NCI-H2171 (cell line): ENCODE measurements around the gene SLC51B.
"Not testable (repeated sequence)": the region's sequence is repeated elsewhere in the genome, so short reads cannot be mapped to it uniquely, and the experiment has no call there.

Source experiments
- DNase-seq: peaks from one replicate; lab custom pipeline; 2025; lab: John Stamatoyannopoulos, UW

Gene SLC51B

GRCh38 chr15:65084500-65085206, 39.5 kb downstream of the SLC51B start:
- no peak for DNase-seq

DNA sequence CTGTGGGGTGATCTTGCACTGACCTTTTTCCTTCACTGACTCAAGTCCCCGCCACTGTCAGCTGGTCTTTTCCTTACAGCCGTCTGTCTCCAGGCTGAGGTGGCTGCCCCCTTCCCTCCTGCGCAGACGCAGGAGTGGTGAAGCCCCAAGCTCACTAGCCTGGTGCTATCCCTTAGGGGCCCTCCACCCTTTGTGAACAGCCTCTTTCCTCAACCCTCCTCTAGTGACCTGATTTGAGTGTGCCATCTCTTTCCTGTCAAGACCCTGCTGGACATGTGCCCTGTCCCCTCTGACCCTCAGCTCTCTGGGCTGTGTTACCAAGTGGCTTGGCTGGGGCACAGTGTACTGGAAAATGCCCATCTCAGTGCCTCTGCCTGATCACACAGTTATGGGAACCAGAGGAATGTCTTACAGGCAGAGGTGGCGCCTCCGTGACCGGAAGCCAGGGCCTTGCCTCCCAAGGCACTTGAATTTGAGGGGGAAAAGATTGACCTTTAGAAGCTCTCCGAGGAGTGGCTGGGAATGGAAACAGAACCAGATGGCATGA, 40.1 kb downstream of the SLC51B start:
- no peak for DNase-seq

DNA sequence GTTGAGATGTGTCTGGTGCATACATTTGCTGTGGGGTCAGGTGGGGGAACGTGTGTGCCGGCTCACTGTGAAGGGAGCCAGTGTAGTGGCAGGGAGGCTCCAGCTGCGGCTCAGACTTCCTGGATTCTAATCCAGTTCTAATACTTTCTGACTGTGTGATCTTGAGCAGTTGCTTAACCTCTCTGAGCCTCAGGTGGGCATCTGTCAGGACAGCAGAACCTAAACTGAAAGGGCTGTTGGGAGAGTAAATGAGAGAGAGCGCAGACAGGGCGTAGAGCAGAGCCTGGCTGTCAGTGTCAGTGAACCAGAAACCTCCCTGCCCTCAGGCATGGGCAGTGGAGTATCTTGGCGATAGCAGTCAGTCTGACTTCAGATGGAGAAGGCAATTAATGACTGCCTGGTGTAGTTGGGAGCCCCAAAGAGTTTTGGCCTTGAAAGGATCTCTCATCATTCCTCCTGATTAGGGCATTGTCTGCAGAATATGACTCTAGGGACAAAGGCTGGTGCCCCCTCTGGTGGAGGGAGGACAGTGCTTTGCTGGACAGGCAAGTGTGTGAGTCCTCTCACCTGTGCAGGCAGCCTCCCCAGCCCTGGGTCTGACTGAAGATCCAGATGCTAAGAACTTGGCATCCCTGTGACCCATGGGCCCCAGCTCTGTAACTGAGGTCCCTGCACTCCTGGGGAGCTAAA, 40.9 kb downstream of the SLC51B start:
- no peak for DNase-seq

DNA sequence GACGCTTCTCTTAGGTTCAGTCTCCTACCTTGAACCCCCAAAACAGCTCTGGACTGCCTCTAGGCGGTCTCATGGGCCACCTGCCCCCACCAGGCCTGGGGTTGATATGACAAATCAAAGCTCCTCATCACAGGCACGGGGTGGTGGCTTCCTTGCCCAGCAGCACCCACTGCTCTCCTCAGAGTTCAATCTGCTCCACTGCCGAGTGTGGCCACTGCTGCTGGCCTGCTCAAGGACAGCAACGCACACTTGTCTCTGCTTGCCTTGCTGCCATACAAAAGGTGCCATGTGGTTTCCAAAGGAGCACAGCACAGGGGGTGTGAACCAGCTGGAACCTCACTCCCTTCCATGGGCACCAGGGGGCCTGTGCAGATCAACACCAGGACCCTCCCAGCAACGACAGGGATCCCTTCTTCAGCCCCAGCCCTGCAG, 41.5 kb downstream of the SLC51B start:
- DNase-seq = no peak

- no peak for DNase-seq
Observed at GRCh38 chr15:65087411-65087810, 42.2 kb downstream of the SLC51B start.

- DNase-seq = no peak
Observed at GRCh38 chr15:65087873-65088642, 42.9 kb downstream of the SLC51B start.

- no peak for DNase-seq
Observed at GRCh38 chr15:65088643-65089021, 43.4 kb downstream of the SLC51B start.

- no peak for DNase-seq
Observed at GRCh38 chr15:65089206-65089824, 44.1 kb downstream of the SLC51B start.

GRCh38 chr15:65091946-65092770, 47.0 kb downstream of the SLC51B start:
- no peak for DNase-seq

DNA sequence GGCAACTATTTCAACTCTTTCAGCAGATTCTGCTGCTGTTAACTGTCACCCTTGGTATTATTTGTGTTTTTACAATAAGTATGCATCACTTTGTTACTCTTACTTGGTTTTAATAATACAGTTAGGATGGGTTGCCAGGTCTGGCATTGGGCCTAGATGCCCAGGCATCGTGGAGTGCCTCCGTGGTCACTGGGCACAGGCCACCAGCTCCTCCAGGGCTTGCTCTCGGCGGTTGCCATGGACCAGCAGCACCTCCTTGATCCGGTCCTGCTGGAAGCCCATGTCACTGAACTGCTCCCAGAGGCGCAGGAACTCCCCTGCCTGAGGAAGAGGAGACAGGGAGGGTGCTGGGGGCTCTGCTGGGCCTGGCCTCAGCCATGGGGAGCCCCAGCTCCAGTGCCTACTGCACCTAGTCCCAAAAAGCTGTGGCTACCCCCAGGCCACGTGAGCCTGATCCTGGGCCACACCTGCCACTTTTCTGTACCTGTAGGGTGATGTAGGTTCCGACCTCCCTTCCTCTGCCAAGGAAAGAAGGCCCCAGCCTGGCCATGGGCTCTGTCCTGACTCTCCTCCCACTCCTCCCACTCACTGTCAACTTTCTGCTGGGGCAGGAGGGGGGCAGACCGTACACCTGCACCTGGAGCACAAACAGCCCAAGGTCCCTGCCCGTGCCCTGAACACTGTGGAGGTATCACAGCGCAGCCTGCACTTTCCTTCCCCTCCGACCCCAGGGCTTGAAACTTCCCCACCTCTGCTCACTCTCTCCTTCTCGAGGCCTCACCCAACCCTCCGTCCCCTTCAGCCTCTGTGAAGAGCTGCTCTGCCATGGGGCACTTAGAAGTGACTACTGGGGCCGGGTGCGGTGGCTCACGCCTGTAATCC, 48.0 kb downstream of the SLC51B start:
- no peak for DNase-seq

- DNase-seq = not testable (repeated sequence)
Observed at GRCh38 chr15:65093793-65094170, 48.6 kb downstream of the SLC51B start.

DNA sequence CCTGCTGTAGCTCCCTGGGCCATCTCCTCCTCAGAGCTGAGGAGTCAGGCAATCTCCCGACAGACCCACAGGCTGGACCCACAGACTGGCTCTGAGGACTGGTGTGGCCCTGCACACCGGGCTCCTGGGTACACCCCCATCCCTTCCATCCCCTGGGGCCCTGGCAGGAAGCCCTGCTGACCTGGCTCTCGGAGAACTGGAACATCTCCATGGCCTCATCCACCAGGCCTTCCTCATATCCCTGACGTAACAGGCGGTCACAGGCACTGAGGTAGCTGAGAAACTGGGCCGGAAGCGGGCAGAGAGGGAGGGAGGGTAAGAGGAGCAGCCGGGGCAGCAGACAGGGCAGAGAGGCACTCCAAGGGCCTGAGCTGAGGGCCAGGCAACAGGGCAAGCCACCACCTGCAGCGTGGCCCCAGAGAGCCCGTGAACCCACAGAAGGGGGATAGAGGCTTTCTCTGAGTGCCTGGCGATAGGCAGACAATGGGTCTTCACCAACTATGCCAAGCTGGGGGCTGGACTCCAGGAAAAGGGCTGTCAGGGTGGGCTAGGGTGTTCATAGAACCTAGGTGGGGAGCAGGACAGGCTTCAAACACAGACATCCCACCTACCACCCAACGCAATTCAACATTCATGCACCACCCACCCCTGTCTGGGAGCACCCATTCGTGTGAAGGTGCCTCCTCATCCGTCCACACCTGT, 49.3 kb downstream of the SLC51B start:
- DNase-seq = no peak

- DNase-seq = no peak
Observed at GRCh38 chr15:65095011-65095746, 50.0 kb downstream of the SLC51B start.

DNA sequence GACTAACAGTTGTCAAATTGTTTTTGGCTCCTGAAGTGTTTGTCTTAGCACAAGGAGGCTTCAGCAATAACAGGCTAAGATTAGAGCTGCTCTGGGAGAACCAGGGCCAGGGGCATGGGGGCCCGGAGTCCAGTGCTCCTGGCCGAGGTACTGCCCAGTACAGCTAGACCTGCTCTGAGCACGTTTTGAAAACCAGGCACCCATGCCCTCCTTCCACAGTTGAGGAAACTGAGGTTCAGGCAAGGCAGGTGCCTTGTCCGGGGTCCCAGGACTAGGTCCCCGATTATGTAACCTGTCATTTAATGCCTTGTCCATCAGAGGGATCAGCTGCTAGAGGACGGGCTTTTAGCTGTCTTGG, 50.5 kb downstream of the SLC51B start:
- no peak for DNase-seq

DNA sequence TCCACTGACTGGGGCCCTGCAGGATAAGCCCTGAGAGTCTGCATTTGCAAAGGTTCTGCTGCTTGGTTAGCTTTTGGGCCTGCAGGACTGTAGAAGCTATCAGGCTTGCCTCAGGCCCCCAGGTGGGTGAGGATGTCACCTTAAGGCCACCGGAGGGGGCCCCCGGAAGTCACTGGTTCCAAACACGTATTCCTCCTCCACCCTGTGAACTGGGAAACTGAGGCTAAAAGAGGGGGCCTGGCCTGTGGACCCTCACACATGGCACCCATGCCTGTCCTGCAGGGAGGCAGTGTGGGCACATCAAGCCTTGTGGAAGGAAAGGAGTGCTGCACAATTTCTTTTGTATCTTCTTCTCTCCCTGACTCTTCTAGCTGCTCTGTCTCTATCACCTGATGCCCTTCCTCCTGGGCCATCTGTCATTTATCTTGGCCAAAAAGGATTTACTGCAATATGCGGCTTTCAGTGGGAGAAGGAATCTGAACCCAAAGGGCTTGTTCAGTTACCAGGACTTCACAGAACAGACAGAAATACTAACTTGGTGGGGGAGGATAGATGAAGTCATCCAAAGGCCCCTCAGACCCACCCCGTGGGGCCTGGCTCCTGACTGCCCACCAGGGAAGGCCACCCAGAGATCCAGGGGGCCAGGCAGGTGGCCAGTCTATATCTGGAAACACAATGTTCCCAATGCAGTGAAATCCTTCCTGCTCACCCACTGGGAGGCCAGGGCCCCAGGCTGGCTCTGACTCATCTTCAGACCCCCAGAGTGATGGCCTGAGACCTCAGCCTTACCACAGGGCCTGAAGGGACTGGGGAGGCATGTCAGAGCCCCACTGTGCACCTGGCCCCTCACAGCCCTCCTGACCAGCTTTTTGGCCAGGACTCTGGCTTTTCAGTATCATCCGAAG, 51.5 kb downstream of the SLC51B start:
- no peak for DNase-seq

GRCh38 chr15:65097651-65098263, 52.6 kb downstream of the SLC51B start:
- no peak for DNase-seq

DNA sequence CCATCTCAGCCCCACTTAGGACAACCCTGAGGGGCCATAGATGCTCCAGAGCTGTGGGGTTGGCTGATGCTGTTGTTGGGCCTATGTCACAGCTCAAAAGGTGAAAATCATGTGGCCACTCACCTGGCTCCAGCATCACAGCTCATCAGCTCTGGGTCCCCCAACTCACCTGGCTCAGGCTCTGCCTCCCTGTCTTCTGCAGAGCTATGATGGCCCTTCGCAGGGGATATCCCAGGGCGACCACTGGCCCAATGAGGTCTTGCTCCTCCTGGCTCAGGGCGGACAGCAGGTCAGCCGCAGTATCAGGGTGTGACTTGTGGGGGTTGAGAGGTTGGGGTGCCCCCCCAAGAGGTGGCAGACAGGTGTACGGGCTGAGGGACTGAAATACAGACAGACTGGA, 54.1 kb downstream of the SLC51B start:
- no peak for DNase-seq

DNA sequence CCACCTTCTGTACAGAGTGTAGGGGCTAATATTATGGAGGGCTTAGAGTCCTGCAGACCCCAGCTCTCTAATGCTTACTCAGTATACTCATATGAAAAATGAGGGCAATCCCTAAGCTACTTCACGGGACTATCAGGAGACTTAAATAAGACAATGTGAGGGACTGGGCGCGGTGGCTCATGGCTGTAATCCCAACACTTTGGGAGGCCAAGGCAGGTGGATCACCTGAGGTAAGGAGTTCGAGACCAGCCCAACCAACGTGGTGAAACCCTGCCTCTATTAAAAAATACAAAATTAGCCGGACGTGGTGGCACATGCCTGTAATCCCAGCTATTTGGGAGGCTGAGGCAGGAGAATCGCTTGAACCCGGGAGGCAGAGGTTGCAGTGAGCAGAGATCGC, 54.6 kb downstream of the SLC51B start:
- DNase-seq = not testable (repeated sequence)
